ENCODE measurements around the gene FKBP15. TPM values are rescaled to one million over a fixed set of nuclear protein-coding genes. Genes with fewer than 3 reads are reported as not detected.

Gene FKBP15
- total RNA-seq, 1 donor from 2014 or later, result 84.6 TPM

DNA sequence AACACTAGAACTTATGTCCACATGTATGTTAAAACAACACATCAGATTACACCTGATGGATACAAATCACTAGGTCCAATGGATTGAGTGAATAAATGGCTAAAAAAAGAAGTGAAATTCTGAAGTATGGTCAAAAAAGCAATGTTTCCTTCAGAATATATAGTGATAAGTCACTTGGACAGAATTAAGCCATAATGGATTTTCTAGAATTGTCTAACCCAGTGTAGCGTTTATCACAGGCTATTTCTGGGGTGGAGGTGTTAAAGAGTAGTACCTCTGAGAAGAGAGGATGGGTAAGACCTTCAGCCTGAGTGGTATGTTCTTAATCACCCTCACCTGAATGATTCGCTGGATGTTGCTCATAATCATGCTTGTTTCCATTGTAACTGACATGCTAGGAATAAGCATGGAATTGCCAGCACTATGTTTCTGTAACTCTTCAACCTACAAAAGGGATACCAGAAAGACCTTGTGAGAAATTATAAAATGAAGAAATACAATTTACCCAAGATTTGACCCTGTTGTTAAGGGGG is 37.1 kb downstream of the FKBP15 start:
- H3K36me3 ChIP-seq, result peaks cover 97% of the 10 kb centered on the region
- no peaks in the 10 kb centered on the region for H3K27me3 ChIP-seq (ENCODE audit: low read depth)
- peaks cover 5% of the 10 kb centered on the region for H3K4me1 ChIP-seq
- ATAC-seq (no peak), DNase-seq (no peak)
- intact Hi-C loops (cut with DNase I), result no loop called here
- H3K27ac ChIP-seq, result no peak overlapping the region
- no peaks in the 10 kb centered on the region for H3K9me3 ChIP-seq
- no peak overlapping the region for H3K4me3 ChIP-seq
- TF ChIP-seq CTCF (IDR thresholded peaks at IDR 0.05), result no peak

- H3K27me3 ChIP-seq (ENCODE audit: low read depth), result no peaks in the 10 kb centered on the region
- TF ChIP-seq CTCF (IDR thresholded peaks at IDR 0.05), result no peak
- intact Hi-C loops (cut with DNase I), result no loop called here
- H3K36me3 ChIP-seq, result peaks cover 98% of the 10 kb centered on the region
- no peak overlapping the region for H3K27ac ChIP-seq
- ATAC-seq (no peak), DNase-seq (no peak)
- H3K9me3 ChIP-seq, result no peaks in the 10 kb centered on the region
- no peaks in the 10 kb centered on the region for H3K4me1 ChIP-seq
- no peak overlapping the region for H3K4me3 ChIP-seq
Observed at GRCh38 chr9:113181165-113181564, 39.9 kb downstream of the FKBP15 start.

DNA sequence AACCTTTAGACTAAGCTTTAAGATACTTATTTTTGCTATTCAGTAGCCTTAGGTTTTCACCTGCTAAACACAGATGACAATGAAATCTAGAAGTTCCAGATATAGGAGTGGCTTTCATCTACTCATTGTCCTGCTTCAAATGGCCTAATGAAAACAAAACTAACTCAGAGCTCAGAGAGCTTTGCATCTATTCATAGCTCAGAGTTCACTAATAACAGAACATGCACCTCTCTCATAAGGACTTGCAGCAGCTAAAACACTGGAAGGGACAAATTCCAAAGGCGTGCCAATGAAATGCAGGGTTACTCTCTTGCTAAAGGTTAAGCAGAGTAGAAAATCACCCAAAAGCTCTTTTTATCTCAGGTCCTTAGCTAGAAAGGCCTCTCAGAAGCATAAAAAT is 41.2 kb downstream of the FKBP15 start:
- no peaks in the 10 kb centered on the region for H3K4me1 ChIP-seq
- no peak overlapping the region for H3K4me3 ChIP-seq

GRCh38 chr9:113178087-113178486 is 43.0 kb downstream of the FKBP15 start:
- intact Hi-C loops (cut with DNase I), result no loop called here
- H3K9me3 ChIP-seq, result no peaks in the 10 kb centered on the region
- H3K36me3 ChIP-seq, result peaks cover 95% of the 10 kb centered on the region
- TF ChIP-seq CTCF (IDR thresholded peaks at IDR 0.05), result no peak
- H3K27me3 ChIP-seq (ENCODE audit: low read depth), result no peaks in the 10 kb centered on the region
- DNase-seq (no peak), ATAC-seq (no peak)
- no peak overlapping the region for H3K27ac ChIP-seq
- no peaks in the 10 kb centered on the region for H3K4me1 ChIP-seq
- H3K4me3 ChIP-seq, result no peak overlapping the region

More for the DNA sequence above, 41.2 kb downstream of the FKBP15 start:
- TF ChIP-seq CTCF (IDR thresholded peaks at IDR 0.05), result no peak
- no peak for ATAC-seq
- DNase-seq, result no peak
- H3K27me3 ChIP-seq (ENCODE audit: low read depth), result no peaks in the 10 kb centered on the region
- peaks cover 97% of the 10 kb centered on the region for H3K36me3 ChIP-seq
- intact Hi-C loops (cut with DNase I), result no loop called here
- no peaks in the 10 kb centered on the region for H3K9me3 ChIP-seq
- no peak overlapping the region for H3K27ac ChIP-seq

- ATAC-seq, result peak in 1 of 2 donors; percentile 39
- TF ChIP-seq CTCF (IDR thresholded peaks at IDR 0.05), result no peak
- H3K36me3 ChIP-seq, result peaks cover 95% of the 10 kb centered on the region
- H3K27me3 ChIP-seq (ENCODE audit: low read depth), result no peaks in the 10 kb centered on the region
- no peaks in the 10 kb centered on the region for H3K4me1 ChIP-seq
- H3K9me3 ChIP-seq, result no peaks in the 10 kb centered on the region
- DNase-seq, result no peak
- intact Hi-C loops (cut with DNase I), result no loop called here
- H3K27ac ChIP-seq, result no peak overlapping the region
- no peak overlapping the region for H3K4me3 ChIP-seq
Observed at GRCh38 chr9:113177251-113177650, 43.8 kb downstream of the FKBP15 start.

Measured in lower lobe of right lung (tissue), 2 donors.